NCI-H2171 (cell line): ENCODE results near the gene SLC17A9.

ENCODE experiments used
- DNase-seq: peaks from one replicate; lab custom pipeline; 2025; lab: John Stamatoyannopoulos, UW

Gene SLC17A9

GRCh38 chr20:62956387-62957135 is 4.1 kb downstream of the SLC17A9 start:
- no peak for DNase-seq

GRCh38 chr20:62957136-62958117 is 4.9 kb downstream of the SLC17A9 start:
- no peak for DNase-seq

- no peak for DNase-seq
Observed at GRCh38 chr20:62958388-62959100, 6.0 kb downstream of the SLC17A9 start.

DNA sequence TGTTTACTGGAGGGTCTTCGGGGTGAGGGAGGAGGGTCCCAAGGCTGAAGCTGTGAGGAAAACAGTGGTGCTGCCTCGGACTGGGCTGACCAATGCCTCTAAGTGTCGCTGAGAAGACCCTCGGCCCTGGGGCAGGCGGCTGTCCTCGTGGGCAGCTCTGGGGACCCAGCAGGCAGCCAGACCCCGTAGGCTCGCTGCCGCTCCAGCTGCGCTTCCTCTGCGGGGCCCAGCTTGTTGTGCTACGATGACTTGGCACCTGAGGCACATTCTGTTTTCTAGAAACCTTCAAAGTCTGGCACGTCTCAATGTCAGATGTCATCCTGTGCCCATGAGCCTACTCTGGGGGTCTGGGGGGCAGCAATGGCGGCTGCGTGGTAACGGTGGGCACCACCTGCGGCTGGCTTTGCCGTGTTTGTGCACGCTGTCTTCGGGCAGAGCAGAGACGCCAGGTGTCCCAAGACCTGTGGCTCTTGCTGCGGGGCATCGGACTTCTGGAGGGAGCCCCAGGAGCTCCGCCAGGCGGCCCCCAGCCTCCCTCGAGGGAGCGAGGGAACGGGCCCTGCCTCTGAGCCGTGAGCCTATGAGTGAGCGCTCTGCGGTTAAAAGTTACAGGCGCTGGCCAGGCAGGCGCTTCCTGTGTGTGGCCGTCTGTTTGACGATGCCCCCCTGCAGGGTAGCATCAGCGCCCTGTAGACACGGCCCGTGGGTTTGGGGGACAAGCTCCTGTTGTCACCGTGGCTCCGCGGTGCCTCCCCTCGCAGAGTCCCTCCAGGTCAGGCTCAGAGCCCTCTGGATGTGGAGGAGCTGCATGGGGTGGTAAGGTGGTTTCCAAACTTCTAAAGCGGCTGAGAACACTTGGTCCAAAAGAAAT is 6.8 kb downstream of the SLC17A9 start:
- no peak for DNase-seq

GRCh38 chr20:62959998-62960436 is 7.5 kb downstream of the SLC17A9 start:
- no peak for DNase-seq

DNA sequence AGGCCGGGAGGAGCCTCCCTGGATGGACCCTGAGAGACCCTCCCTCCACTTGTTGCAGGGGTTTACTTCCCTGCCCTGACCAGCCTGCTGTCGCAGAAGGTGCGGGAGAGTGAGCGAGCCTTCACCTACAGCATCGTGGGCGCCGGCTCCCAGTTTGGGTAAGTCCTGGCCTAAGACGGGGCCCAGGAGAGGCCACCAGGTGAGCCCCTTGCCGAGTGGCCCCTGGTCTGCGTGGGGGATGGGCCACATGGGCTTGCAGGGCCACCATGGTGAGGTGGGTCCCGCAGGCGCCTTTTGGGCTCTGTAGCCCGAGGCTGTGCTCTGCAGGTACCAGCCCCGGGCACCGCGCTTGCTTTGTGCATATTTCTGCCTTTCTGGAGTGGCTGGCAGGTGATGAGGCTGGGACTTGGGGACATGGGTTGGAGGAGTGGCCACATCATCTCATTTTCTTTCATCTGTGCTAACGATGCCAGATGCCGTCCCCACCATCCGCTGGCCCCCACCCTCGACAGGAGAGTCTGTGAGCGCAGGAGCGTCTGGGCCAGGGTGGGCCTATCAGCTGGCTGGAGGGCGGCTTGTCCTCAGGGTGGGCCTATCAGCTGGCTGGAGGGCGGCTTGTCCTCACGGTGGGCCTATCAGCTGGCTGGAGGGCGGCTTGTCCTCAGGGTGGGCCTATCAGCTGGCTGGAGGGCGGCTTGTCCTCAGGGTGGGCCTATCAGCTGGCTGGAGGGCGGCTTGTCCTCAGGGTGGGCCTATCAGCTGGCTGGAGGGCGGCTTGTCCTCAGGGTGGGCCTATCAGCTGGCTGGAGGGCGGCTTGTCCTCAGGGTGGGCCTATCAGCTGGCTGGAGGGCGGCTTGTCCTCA is 8.2 kb downstream of the SLC17A9 start:
- DNase-seq, result peak; percentile 94

- peak; percentile 92 for DNase-seq
Observed at GRCh38 chr20:62961310-62961783, 8.8 kb downstream of the SLC17A9 start.

- no peak for DNase-seq
Observed at GRCh38 chr20:62961799-62962198, 9.3 kb downstream of the SLC17A9 start.

GRCh38 chr20:62962221-62962879 is 9.8 kb downstream of the SLC17A9 start:
- DNase-seq, result no peak

- DNase-seq, result no peak
Observed at GRCh38 chr20:62962891-62963613, 10.5 kb downstream of the SLC17A9 start.

DNA sequence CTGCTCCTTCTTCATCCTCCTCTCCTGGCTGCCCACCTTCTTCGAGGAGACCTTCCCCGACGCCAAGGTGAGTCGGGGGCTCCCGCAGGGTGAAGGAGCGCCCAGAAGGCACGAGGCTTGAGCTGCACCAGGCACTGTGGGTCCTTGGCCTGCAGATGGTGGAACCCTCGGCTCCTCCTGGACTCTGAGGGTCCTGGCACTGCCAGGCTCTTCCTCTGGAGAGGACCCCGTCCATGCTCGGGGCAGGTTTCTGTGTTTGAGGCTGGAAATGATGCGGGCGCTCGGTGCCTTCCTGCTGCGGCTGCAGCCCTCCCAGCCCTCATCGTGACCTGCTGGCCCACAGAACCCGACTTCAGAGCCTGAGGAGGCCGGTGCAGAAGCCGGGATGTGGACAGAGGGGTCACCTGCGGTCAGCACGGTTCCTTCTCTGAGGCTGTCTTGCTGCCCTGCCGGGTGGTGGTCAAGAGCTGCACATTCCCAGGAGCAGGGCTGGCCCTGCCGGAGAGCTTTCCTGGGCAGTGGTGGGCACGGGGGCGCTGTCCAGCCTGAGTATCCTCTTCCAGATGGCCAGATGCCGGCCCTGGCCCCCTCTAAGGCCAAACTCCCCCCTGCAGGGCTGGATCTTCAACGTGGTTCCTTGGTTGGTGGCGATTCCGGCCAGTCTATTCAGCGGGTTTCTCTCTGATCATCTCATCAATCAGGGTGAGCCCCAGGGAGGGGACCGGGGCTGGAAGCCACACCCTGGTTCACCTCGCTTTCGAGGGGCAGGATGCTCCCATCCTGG is 11.3 kb downstream of the SLC17A9 start:
- DNase-seq, result no peak

DNA sequence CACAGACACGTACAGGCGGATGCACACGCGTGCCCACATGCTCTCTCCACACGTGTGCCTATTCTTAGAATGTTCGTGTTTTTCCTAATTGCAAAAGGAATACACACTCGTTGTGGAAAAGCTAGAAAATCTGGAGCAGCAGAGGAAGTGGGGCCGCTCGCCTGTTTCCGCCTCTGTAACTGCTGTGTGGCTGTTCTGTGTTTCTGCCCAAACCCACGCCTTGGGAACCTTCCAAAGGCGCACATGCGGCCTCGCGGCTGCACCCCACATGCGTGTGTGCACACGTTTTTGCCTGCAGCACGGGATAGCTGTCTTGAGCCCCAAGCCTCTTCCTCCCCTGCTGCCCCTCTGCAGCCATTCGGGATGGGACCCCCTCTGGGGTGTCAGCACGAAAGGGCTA is 12.2 kb downstream of the SLC17A9 start:
- no peak for DNase-seq

- DNase-seq, result no peak
Observed at GRCh38 chr20:62965363-62965771, 12.9 kb downstream of the SLC17A9 start.

DNA sequence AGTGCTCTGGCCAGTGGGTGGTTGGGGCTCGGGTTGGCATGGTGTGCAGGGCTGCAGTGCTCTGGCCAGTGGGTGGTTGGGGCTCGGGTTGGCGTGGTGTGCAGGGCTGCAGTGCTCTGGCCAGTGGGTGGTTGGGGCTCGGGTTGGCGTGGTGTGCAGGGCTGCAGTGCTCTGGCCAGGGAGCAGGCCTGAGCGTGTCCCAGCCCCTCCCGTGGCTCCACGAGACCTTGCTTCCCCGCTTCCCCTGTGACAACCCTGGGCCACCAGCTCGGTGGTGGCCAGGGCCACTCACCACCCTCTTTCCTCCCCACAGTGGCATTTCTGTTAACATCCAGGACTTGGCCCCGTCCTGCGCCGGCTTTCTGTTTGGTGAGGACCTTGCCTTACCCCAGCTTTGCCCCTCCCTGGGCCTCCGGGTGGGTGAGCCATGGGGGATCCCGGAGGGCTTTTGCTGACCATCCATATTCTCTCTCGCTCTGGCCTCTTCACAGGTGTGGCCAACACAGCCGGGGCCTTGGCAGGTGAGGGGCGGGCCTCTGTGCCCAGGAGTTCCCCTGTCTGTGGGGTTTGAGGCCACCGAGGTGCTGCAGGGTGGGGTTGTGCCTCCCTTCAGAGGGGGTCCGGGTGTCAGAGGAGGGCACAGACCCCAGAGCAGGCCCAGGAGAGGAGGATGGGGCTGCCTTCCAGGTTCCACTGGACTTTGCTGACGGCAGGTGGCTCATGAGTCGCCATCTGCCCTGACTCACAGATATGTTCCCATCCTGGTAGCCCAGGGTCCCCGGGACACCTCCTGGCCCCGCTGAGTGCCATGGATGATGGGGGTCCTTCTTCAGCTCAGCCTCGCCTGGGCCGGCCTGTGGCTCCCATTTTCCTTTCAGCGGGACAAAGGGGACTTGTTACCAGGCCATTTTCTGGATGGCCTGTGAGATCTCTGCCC is 14.0 kb downstream of the SLC17A9 start:
- no peak for DNase-seq

- DNase-seq, result no peak
Observed at GRCh38 chr20:62967149-62967501, 14.6 kb downstream of the SLC17A9 start.

DNA sequence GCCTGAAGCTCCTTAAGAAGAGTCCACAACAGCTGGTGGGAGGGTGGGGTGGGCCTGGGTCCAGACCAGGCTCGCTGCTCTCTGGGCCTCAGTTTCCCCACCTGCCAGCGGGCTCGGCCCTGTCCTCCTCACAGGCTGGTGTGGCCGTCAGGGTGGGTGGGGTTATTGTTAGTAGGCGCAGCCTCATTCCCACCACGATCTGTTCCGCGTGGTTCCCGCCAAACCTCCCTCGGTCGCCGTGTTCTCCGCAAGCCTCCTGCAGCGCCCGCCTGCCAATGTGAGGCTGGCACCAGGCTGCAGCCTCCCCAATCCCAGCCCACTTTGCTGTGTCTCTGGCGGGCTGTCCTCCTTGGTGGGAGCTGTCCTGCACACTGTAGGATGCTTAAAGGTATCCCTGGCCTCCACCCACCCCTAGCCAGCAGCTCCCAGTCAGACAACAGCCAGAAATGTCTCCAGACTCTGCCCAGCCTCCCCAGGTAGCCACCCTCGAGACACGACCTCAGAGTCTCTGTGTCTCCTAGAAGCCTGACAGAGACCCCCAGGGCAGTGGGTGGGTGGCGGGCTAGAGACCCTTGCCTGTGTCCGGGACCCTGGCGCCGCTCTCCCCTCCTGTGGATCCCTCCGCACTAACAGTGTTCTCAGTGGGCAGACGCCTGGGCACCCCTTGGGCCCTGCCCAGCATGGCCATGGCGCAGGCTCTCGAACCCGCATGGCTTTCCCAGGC is 15.3 kb downstream of the SLC17A9 start:
- DNase-seq, result no peak
